NB4 (cell line): Measurements from ENCODE around the gene PLCE1.

Experiments
- CTCF ChIP-seq: IDR thresholded peaks from one replicate; pipeline ENCODE4 v1.5.1; 2012; ENCODE audit warnings: low read depth, low read length
- MAX ChIP-seq: IDR thresholded peaks from 2 replicates; pipeline ENCODE4 v1.6.1; 2011; ENCODE audit warnings: low read depth, low read length
- POLR2A ChIP-seq: IDR thresholded peaks from 2 replicates; pipeline ENCODE4 v1.6.1; 2011; ENCODE audit warnings: mild to moderate bottlenecking; ENCODE audit not compliant: insufficient read length; ENCODE audit errors: extremely low read depth

GRCh38 chr10:93994438-93994801 is 689 bp downstream of the PLCE1 start:
- TF ChIP-seq CTCF (no peak), POLR2A (no peak), MAX (no peak)
